LNCaP clone FGC (cell line): ENCODE data around the gene USP3.

Experiments
- DNase-seq: peaks from one replicate; pipeline ENCODE4 v3.0.0-alpha.2; 2011; ENCODE audit warnings: low read depth
- H3K4me3 ChIP-seq: 2 replicates; pipeline ENCODE4 v1.5.1; 2011; ENCODE audit warnings: mild to moderate bottlenecking, low read depth, low read length, control low read depth
- CTCF ChIP-seq: IDR thresholded peaks from 2 replicates; pipeline ENCODE4 v1.5.1; 2012; ENCODE audit warnings: mild to moderate bottlenecking; ENCODE audit not compliant: control insufficient read depth, insufficient read depth; ENCODE audit errors: extremely low read depth

Gene USP3

GRCh38 chr15:63540449-63540848 is 36.1 kb downstream of the USP3 start:
- DNase-seq: no peak
- TF ChIP-seq CTCF: no peak
- H3K4me3 ChIP-seq: no peak overlapping the region

- TF ChIP-seq CTCF: no peak
- no peak for DNase-seq
- H3K4me3 ChIP-seq: no peak overlapping the region
Observed at GRCh38 chr15:63544258-63545026, 40.0 kb downstream of the USP3 start.

GRCh38 chr15:63545520-63545919 is 41.1 kb downstream of the USP3 start:
- no peak for DNase-seq
- no peak for TF ChIP-seq CTCF
- H3K4me3 ChIP-seq: no peak overlapping the region

GRCh38 chr15:63551400-63551799 is 47.0 kb downstream of the USP3 start:
- TF ChIP-seq CTCF: no peak
- no peak for DNase-seq
- no peak overlapping the region for H3K4me3 ChIP-seq

GRCh38 chr15:63553388-63553791 is 49.0 kb downstream of the USP3 start:
- H3K4me3 ChIP-seq: no peak overlapping the region
- DNase-seq: no peak
- TF ChIP-seq CTCF: no peak

GRCh38 chr15:63554337-63554927 is 50.0 kb downstream of the USP3 start:
- TF ChIP-seq CTCF: no peak
- no peak for DNase-seq
- no peak overlapping the region for H3K4me3 ChIP-seq
